Kidney tubule cell (primary cell): ENCODE data around the gene FOXP1.
A peak's percentile ranks its signal among the peaks of the same experiment; 100 is the strongest.
"Not testable (repeated sequence)": the region's sequence is repeated elsewhere in the genome, so short reads cannot be mapped to it uniquely, and the experiment has no call there.

Source experiments
- DNase-seq: peaks from one replicate; pipeline ENCODE4 v3.0.0-alpha.2; 2018; ENCODE audit warnings: low spot score

FOXP1 gene

GRCh38 chr3:71330505-71330904 lies 253.0 kb downstream of the FOXP1 start:
- DNase-seq, result no peak

DNA sequence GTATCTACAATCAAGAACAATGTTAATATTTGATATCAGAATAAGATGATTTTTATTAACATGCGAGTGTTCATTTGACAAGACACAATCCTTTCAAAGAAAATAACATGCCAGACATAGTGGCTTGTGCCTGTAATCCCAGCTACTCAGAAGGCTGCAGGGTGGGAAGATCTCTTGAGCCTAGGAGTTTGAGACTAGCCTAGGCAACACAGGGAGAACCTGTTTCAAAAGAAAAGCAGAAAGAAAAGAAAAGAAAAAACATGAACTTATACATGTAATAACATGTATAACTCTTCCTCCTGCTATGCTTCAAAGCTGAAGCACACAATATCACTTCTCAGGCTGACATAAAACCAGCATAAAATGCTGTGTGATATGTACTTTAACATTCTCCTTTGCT lies 253.7 kb downstream of the FOXP1 start:
- no peak for DNase-seq

GRCh38 chr3:71328926-71329325 lies 254.6 kb downstream of the FOXP1 start:
- DNase-seq, result no peak

DNA sequence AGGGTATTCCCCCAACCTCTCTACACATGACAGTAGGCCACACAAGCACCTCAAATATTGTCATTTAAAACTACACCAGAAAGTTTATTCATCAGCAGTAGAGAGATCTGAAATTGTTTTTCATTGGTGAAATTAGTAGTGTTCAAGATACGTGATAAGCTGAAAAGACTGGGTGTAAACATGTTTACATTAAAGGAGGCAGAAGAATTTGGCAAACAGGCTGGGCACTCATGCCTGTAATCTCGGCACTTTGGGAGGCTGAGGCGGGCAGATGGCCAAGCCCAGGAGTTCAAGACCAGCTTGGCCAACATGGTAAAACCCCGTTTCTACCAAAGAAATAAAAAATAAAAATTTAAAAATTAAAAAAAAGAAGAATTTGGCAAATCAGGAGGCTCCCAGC lies 255.6 kb downstream of the FOXP1 start:
- DNase-seq, result no peak

- no peak for DNase-seq
These were observed 257.8 kb downstream of the FOXP1 start for GRCh38 chr3:71325715-71326114.

- DNase-seq, result not testable (repeated sequence)
These were observed 259.3 kb downstream of the FOXP1 start for GRCh38 chr3:71324224-71324623.

GRCh38 chr3:71323558-71323957 lies 260.0 kb downstream of the FOXP1 start:
- no peak for DNase-seq

DNA sequence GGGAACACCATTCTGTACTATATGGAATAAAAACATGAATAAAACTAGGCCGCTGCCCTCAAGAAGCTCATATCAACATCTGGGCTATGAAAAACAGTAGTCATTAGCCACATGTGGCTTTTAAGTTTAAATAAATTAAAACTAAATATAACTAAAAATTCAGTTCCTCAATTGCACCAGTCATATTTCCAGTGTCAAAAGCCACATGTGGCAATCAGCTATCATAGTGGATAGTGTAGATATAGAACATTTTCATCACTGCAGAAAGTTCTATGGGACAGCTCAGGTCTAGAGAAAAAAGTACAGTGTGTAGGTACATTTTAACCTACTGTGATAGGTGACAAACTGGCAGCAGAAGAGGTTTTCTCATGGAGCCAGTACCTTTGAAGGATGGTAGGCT lies 261.4 kb downstream of the FOXP1 start:
- DNase-seq, result no peak

DNA sequence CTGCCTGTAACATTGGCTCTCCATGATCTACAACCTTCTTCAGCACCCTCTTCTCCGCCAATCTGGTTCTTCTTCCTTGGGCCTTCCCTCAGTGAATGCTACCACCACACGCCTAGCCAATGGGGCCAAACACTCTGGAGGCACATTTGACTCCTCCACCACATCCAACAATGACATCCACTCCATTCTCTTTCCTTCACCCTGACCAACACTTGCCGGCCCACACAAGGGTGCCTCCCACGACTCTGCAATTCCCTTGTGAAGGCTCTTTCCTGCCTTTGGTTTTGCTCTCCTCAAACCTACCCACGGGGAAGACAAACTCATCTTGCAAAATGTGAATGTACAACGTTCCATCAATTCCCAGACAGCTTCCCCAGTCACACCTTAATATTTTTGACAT lies 263.8 kb downstream of the FOXP1 start:
- no peak for DNase-seq

- no peak for DNase-seq
These were observed 265.1 kb downstream of the FOXP1 start for GRCh38 chr3:71318458-71318827.

DNA sequence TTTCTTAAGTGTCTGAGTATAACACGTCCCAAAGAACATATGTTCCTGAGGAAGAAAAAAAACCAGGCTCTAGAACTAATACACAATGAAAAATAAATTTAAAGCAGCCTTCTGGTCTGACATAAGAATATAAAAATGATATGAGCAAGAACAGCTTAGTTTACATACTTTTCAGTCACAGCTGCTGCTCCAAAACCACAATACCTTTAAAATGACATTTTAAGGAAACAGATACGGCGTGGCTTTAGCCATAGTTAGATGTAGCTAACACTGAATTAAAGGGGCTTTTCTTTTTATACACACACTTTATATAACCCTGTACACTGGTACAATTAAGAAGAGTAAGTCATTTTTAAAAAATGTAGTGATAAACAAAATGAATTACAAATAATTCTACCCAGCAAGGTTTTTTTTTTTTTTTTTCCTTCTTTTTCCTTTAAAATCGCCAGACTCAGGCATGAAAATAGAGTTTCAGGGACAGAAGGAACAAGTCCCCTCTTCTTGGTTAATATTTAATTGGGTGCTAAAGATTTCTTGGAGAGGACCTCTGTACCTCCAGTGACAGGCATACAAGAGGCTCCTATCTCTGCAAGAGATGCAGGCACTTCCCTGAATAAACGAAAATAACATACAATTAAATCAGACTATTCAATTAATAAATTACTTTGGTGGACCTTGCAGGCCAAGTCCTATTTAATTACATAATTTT lies 265.6 kb downstream of the FOXP1 start:
- no peak for DNase-seq

DNA sequence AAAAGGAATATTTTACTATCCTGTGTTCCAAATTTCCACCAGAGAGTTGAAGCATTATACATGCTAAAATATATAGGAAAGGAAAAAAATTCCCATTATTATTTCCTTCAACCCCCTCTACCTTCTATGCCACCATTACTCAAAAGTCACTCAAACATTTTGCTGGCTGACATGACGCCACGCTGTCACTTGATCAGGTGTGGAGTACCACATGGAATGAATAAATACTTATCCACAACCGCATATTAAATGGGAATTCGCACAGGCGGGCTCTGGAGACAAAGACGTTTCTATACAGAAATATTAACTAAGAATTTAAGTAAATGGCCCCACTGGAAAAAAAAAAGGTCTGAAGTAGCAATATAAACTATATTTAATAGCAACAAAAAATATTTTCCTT lies 266.4 kb downstream of the FOXP1 start:
- DNase-seq, result no peak

DNA sequence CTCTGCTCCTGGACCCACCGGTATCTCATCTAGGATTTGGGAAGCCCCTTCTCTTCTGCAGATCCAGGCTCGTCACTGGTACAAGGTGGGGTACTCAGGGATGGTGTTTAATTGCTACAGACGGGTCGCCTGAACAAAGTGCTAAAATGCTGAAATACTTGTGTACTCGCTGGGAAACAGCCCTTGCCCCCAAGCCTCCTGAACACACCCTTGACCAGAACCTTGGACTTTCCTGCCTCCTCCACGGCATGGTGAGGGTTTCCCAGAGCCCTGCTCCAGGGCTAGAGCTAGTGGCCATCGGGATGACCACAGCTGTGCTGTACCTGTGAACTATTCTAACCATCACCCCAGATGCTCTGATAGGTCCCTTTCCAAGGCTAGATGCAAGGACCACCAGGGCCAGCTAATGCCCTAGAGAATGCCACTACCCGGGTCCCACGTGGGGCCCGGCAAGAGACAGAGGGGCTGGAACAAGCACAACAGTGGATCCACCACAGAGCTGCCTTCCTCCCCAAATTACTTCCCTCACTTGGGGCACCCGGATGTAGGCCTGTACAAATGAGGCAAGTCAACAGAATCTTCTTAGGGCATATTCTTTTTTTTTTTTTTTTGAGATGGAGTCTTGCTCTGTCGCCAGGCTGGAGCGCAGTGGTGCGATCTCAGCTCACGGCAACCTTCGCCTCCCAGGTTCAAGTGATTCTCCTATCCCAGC lies 267.3 kb downstream of the FOXP1 start:
- DNase-seq, result no peak

DNA sequence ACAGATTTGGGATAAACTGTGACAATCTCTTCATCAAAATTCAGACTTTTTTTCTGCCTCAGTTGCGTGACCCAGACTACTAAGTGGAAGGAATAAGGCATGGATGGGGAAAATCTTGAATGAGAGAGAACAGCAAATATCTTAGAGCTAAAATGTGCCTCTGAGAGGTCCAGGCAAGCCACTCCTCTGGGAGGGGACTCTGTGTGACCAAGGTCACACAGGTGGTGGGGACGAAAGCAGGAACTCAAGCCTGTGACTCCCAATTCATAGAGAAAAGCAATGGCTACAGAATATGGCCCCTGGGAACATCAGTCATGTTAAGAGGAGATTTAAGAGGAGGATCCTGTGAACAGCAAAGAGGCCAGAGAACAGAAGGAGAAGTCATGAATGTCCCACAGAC lies 268.1 kb downstream of the FOXP1 start:
- no peak for DNase-seq

GRCh38 chr3:71313844-71314243 lies 269.7 kb downstream of the FOXP1 start:
- DNase-seq, result no peak

DNA sequence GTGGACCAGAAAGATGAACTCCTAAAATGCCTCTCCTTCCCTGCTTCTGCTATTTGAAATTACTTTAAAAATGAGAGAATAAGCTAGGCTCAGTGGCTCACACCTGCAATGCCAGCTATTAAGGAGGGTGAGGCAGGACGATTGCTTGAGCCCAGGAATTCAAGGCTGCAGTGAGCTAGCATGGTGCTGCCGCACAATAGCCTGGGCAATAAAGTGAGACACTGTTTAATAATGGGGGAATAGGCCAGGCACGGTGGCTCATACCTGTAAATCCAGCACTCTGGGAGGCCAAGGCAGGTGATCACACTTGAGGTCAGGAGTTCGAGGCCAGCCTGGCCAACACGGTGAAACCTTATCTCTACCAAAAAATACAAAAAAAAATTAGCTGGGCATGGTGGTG lies 271.1 kb downstream of the FOXP1 start:
- DNase-seq, result no peak

GRCh38 chr3:71311661-71312046 lies 271.9 kb downstream of the FOXP1 start:
- no peak for DNase-seq

DNA sequence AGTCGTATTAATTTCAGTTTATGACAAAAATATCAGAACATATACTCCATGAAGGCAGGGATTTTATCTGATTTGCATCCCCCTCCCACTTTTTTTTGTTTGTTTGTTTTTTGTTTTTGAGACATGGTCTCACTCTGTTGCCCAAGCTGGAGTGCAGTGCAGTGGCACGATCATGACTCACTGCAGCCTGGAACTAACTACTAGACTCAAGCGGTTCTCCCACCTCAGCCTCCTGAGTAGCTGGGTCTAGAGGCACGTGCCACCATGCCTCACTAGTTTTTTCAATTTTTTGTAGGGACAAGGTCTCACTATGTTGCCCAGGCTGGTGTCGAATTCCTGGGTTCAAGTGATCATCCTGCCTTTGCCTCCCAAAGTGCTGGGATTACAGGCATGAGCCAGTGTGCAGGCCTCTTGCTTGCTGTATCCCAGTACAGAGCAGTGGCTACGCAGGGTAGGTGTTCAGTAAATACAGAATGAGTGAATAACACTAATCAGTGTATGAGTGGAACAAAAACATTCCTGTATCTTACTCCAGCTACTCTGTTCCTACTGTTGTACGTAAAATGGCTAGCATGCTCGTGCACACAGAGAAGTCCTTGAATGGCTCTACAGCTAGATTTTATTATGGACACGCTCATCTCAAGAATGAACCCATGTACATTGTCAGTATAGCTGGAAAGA lies 272.4 kb downstream of the FOXP1 start:
- peak; percentile 51 for DNase-seq

GRCh38 chr3:71310359-71310979 lies 273.1 kb downstream of the FOXP1 start:
- DNase-seq, result peak; percentile 37

GRCh38 chr3:71309886-71310285 lies 273.6 kb downstream of the FOXP1 start:
- DNase-seq, result no peak

GRCh38 chr3:71309342-71309741 lies 274.2 kb downstream of the FOXP1 start:
- DNase-seq, result no peak

DNA sequence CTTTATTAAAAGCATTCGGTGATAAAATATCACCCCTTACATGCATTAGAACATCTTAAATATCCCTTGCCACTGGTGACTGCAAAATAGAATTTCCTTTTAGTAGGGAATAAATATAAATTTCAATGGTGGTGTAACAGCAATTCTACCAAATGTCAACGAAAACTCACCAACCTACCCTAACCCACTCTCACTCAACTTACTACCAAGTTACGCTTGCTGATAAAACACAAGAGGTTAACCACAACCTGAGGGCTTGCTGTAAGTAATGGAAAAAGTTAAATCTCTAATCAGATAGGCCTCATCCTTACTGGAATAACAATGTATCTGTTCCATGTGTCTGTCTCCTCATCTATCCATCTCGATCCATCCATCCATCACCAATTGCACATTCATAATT lies 274.7 kb downstream of the FOXP1 start:
- no peak for DNase-seq
